Cerebellar nuclear complex (tissue), 1 donor: ENCODE measurements around the gene DCK.
A peak's percentile ranks its signal among the peaks of the same experiment; 100 is the strongest.
"Not testable (repeated sequence)": the region's sequence is repeated elsewhere in the genome, so short reads cannot be mapped to it uniquely, and the experiment has no call there.

Source experiments
- DNase-seq, 2 experiments: peaks; one replicate each; lab custom pipeline; 2025; lab: John Stamatoyannopoulos, UW

The DCK gene

GRCh38 chr4:70993181-70994068 lies at the start of gene DCK:
Gene DCK (plus strand): TSS chr4:70993649. CDS start chr4:70993836, 187 bp downstream.
- peak in 1 of 2 experiments; percentile 44 for DNase-seq

GRCh38 chr4:70945046-70945445 lies 48.4 kb upstream of the DCK start:
- DNase-seq = no peak

GRCh38 chr4:70945452-70946055 lies 47.9 kb upstream of the DCK start:
- no peak for DNase-seq

GRCh38 chr4:70946939-70947338 lies 46.5 kb upstream of the DCK start:
- DNase-seq = no peak

- no peak for DNase-seq
Measured at GRCh38 chr4:70948665-70949260, 44.7 kb upstream of the DCK start.

GRCh38 chr4:70954032-70954431 lies 39.4 kb upstream of the DCK start:
- DNase-seq = no peak

- no peak for DNase-seq
Measured at GRCh38 chr4:70956549-70957210, 36.8 kb upstream of the DCK start.

- no peak for DNase-seq
Measured at GRCh38 chr4:70958681-70959080, 34.8 kb upstream of the DCK start.

GRCh38 chr4:70969076-70969475 lies 24.4 kb upstream of the DCK start:
- DNase-seq = no peak

GRCh38 chr4:70976252-70976651 lies 17.2 kb upstream of the DCK start:
- no peak for DNase-seq

GRCh38 chr4:70979445-70980008 lies 13.9 kb upstream of the DCK start:
- DNase-seq = no peak

- DNase-seq = no peak
Measured at GRCh38 chr4:70980196-70980595, 13.3 kb upstream of the DCK start.

- no peak for DNase-seq
Measured at GRCh38 chr4:70984106-70984505, 9.3 kb upstream of the DCK start.

- DNase-seq = no peak
Measured at GRCh38 chr4:70984589-70984988, 8.9 kb upstream of the DCK start.

GRCh38 chr4:70991596-70991995 lies 1.9 kb upstream of the DCK start:
- DNase-seq = no peak

- no peak for DNase-seq
Measured at GRCh38 chr4:70992391-70992881, 1.0 kb upstream of the DCK start.

GRCh38 chr4:70994069-70994366 lies 569 bp downstream of the DCK start:
- no peak for DNase-seq

- DNase-seq = no peak
Measured at GRCh38 chr4:70994387-70995099, 1.1 kb downstream of the DCK start.

- no peak for DNase-seq
Measured at GRCh38 chr4:70996018-70996360, 2.5 kb downstream of the DCK start.

- no peak for DNase-seq
Measured at GRCh38 chr4:70997036-70997435, 3.6 kb downstream of the DCK start.

GRCh38 chr4:70997546-70997945 lies 4.1 kb downstream of the DCK start:
- no peak for DNase-seq

- not testable (repeated sequence) for DNase-seq
Measured at GRCh38 chr4:70999639-71000038, 6.2 kb downstream of the DCK start.
